A673 (cell line): ENCODE measurements around the gene ANKRD1. TPM values are rescaled to one million over a fixed set of nuclear protein-coding genes. Genes with fewer than 3 reads are reported as not detected.

ENCODE experiments used
- BruUV-seq: library from RNA; stranded (reverse); fragments of 400-500 nt; replicated peaks from 2 replicates; lab custom pipeline; 2021; lab: Mats Ljungman, UMichigan
- CTCF ChIA-PET: fragments of 300-600 bp; sonication (Branson Sonifier 250); formaldehyde crosslinking; loops from one replicate; lab custom pipeline; 2022; ENCODE audit warnings: antibody characterized with exemption; lab: Charles Lee
- POLR2A ChIA-PET: fragments of 300-600 bp; sonication (Branson Sonifier 250); formaldehyde crosslinking; loops from one replicate; lab custom pipeline; 2022; ENCODE audit warnings: antibody characterized with exemption; ENCODE audit not compliant: low non-redundant PET; lab: Charles Lee
- DNase-seq: peaks from one replicate; pipeline ENCODE4 v3.0.0-alpha.2; 2015; ENCODE audit warnings: low spot score
- H3K27ac ChIP-seq: fragments of 200-600 bp; sonication (generic); 2 replicates; pipeline ENCODE4 v1.5.1; 2016; ENCODE audit warnings: mixed run types, low read depth, mild to moderate bottlenecking, mixed read lengths, antibody characterized with exemption, low read length; ENCODE audit not compliant: poor library complexity, severe bottlenecking
- H3K27me3 ChIP-seq: fragments of 200-600 bp; sonication (generic); replicated peaks from 2 replicates; pipeline ENCODE4 v1.6.1; 2017; ENCODE audit warnings: mixed run types, low read depth, mild to moderate bottlenecking, mixed read lengths, antibody characterized with exemption, low read length; ENCODE audit not compliant: insufficient read depth, poor library complexity
- H3K36me3 ChIP-seq: fragments of 200-600 bp; sonication (generic); 2 replicates; pipeline ENCODE4 v1.6.1; 2016; ENCODE audit warnings: mixed run types, mild to moderate bottlenecking, mixed read lengths, antibody characterized with exemption, low read length; ENCODE audit not compliant: insufficient read depth, poor library complexity, severe bottlenecking
- H3K4me1 ChIP-seq: fragments of 200-600 bp; sonication (generic); 2 replicates; pipeline ENCODE4 v1.6.1; 2017; ENCODE audit warnings: mixed run types, mild to moderate bottlenecking, mixed read lengths, antibody characterized with exemption, low read length; ENCODE audit not compliant: insufficient read depth, poor library complexity, severe bottlenecking
- H3K4me3 ChIP-seq: fragments of 200-600 bp; sonication (generic); 2 replicates; pipeline ENCODE4 v1.5.1; 2016; ENCODE audit warnings: low read depth, mixed run types, mild to moderate bottlenecking, mixed read lengths, low read length; ENCODE audit not compliant: poor library complexity, severe bottlenecking
- H3K9me3 ChIP-seq: fragments of 200-600 bp; sonication (generic); 2 replicates; pipeline ENCODE4 v1.6.1; 2016; ENCODE audit warnings: mixed run types, low read depth, mild to moderate bottlenecking, mixed read lengths, antibody characterized with exemption, low read length; ENCODE audit not compliant: poor library complexity, severe bottlenecking
- CTCF ChIP-seq: fragments of 300-800, 200-600 bp; sonication (generic); conservative IDR thresholded peaks from 2 replicates; pipeline ENCODE4 v1.5.1; 2017; ENCODE audit warnings: low read depth, mild to moderate bottlenecking, antibody characterized with exemption, low read length, moderate library complexity, mixed read lengths
- EZH2 ChIP-seq: fragments of 200-600 bp; sonication (generic); IDR thresholded peaks from 2 replicates; pipeline ENCODE4 v1.6.1; 2017; ENCODE audit warnings: borderline replicate concordance, low read depth, mild to moderate bottlenecking, mixed read lengths, antibody characterized with exemption, low read length; ENCODE audit not compliant: poor library complexity, severe bottlenecking
- intact Hi-C: fragments of 100-400 bp; cut with micrococcal nuclease; formaldehyde crosslinking; loops from one replicate; pipeline ENCODE4 v1.10.0; 2022; ENCODE audit not compliant: unreplicated experiment
- total RNA-seq: library from RNA; stranded (reverse); gene quantifications from 2 replicates; pipeline ENCODE4 v1.2.3, GENCODE V29; 2021

The ANKRD1 gene
- total RNA-seq, 1 experiment from 2014 or later = not detected

GRCh38 chr10:90936276-90936659 lies 15.4 kb upstream of the ANKRD1 start:
- DNase-seq = no peak
- ChIA-PET CTCF (no interaction called here), POLR2A (no interaction called here)
- H3K36me3 ChIP-seq = no peaks in the 10 kb centered on the region
- H3K27ac ChIP-seq = no peak overlapping the region
- intact Hi-C loops = no loop called here
- H3K9me3 ChIP-seq = no peaks in the 10 kb centered on the region
- H3K4me1 ChIP-seq = no peaks in the 10 kb centered on the region
- TF ChIP-seq CTCF (no peak), EZH2 (no peak)
- H3K4me3 ChIP-seq = no peak overlapping the region
- no peaks in the 10 kb centered on the region for H3K27me3 ChIP-seq
- BruUV-seq = no TSS peak

DNA sequence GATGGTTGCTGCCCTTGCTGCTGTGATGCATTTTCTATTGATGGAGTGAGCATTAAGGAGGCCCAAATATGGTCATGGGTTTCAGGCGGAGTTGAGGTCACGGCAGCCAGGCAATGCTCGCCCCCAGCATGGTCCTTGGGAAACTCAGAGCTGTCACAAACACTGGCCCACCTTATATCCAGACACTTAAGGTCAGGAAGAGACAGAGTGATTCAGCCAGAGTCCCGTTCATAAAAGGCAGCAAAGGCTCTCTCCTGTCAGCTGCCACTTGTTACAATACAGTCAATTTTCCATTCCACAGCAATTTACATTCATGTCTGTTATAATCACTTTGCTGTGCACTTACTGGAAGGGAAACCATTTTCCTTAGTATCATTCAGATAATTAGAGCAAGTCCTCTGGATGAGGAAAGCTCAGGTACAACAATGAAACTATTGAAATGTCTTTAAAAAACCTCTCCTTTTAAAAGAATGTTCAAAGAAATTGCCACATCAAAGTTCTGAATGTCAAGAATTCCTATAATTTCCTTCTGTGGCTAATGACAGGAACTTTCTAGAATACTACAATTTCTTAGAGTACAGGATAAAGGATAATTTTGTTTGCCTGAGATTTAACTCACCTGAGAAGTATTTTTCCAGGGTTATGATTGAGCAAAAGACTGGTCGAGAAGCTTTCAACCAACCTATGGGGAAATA lies 14.8 kb upstream of the ANKRD1 start:
- TF ChIP-seq EZH2 (no peak), CTCF (no peak)
- intact Hi-C loops = no loop called here
- H3K4me1 ChIP-seq = peaks cover 1% of the 10 kb centered on the region
- no peaks in the 10 kb centered on the region for H3K27me3 ChIP-seq
- POLR2A ChIA-PET = no interaction called here
- no peaks in the 10 kb centered on the region for H3K36me3 ChIP-seq
- H3K9me3 ChIP-seq = no peaks in the 10 kb centered on the region
- H3K27ac ChIP-seq = no peak overlapping the region
- BruUV-seq = no TSS peak
- DNase-seq = no peak
- CTCF ChIA-PET = no interaction called here
- H3K4me3 ChIP-seq = no peak overlapping the region

DNA sequence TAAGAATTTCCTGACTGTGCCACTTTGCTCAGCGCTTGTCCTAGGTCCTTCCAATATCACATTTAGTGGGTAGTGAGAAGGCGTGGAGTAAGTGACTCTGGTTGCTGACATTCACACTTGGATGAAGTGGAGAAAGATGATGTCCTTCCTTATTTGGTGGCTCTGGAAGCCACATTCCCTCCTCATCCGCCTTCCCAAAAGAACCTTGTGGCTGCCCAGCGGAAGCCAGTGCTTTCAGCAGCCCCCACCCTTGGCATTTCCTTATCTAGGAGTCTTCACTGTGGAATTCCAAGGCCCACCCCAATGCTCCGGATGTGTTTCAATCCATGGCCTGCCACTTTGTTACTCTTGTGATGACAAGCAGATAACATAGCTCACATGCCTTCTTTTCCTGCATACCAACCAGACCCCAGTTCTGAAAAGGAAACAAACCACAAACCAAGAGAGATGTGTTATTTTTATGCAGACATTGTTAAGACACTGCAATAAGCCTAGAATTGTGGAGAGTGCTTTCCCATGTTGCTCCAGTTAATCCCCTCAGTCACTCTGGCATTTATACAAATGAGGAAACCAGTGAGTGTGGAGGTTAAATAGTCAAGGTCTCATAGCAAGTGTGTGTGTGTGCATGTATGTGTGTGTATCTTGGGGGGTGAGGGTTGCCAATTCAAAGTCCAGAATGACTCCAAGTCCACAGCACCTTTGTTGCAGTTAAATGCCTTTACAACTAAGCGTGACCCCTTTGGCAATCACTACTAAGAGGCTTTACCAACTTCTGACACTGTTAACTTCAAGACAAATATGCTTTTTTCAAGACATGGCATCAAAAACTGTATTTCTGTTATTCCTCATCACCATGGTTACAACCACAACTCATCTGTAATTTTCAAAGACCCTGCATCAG lies 10.3 kb upstream of the ANKRD1 start:
- no TSS peak for BruUV-seq
- TF ChIP-seq CTCF (no peak), EZH2 (no peak)
- Histone ChIP-seq H3K4me3 (no peak overlapping the region), H3K27me3 (no peaks in the 10 kb centered on the region), H3K4me1 (peaks cover 8% of the 10 kb centered on the region), H3K36me3 (no peaks in the 10 kb centered on the region), H3K9me3 (no peaks in the 10 kb centered on the region), H3K27ac (peak overlapping the region; percentile 60)
- peak; percentile 67 for DNase-seq
- intact Hi-C loops = no loop called here
- POLR2A ChIA-PET = no interaction called here
- CTCF ChIA-PET = no interaction called here
